ENCODE measurements around the gene GRB7.

- TF ChIP-seq CTCF (IDR thresholded peaks at IDR 0.05) (no peak), POLR2A (IDR thresholded peaks at IDR 0.05) (no peak), POLR2AphosphoS5 (IDR thresholded peaks at IDR 0.05) (no peak), EP300 (IDR thresholded peaks at IDR 0.05) (no peak)
Observed at GRCh38 chr17:39759204-39759603, 21.5 kb downstream of the GRB7 start.
